Measurements from ENCODE around the gene NPLOC4.
"Not testable (repeated sequence)": the region's sequence is repeated elsewhere in the genome, so short reads cannot be mapped to it uniquely, and the experiment has no call there.

NPLOC4 gene

GRCh38 chr17:81584771-81585170 lies 52.1 kb downstream of the NPLOC4 start:
- DNase-seq (ENCODE audit: low read depth in 2 of 2): not testable (repeated sequence)

GRCh38 chr17:81583589-81584342 lies 53.1 kb downstream of the NPLOC4 start:
- DNase-seq (ENCODE audit: low read depth in 2 of 2): no peak

- no peak for DNase-seq (ENCODE audit: low read depth in 2 of 2)
Measured at GRCh38 chr17:81582749-81583148, 54.2 kb downstream of the NPLOC4 start.

- DNase-seq (ENCODE audit: low read depth in 2 of 2): no peak
Measured at GRCh38 chr17:81582341-81582740, 54.6 kb downstream of the NPLOC4 start.

- DNase-seq (ENCODE audit: low read depth in 2 of 2): no peak
Measured at GRCh38 chr17:81581758-81582157, 55.2 kb downstream of the NPLOC4 start.

GRCh38 chr17:81580481-81580880 lies 56.4 kb downstream of the NPLOC4 start:
- no peak for DNase-seq (ENCODE audit: low read depth in 2 of 2)

- peak; percentile 25 to 29 for DNase-seq (ENCODE audit: low read depth in 2 of 2)
Measured at GRCh38 chr17:81579821-81580321, 57.0 kb downstream of the NPLOC4 start.

- no peak for DNase-seq (ENCODE audit: low read depth in 2 of 2)
Measured at GRCh38 chr17:81579298-81579697, 57.6 kb downstream of the NPLOC4 start.

- DNase-seq (ENCODE audit: low read depth in 2 of 2): no peak
Measured at GRCh38 chr17:81578561-81579225, 58.2 kb downstream of the NPLOC4 start.

GRCh38 chr17:81578038-81578441 lies 58.9 kb downstream of the NPLOC4 start:
- no peak for DNase-seq (ENCODE audit: low read depth in 2 of 2)

GRCh38 chr17:81577278-81578000 lies 59.5 kb downstream of the NPLOC4 start:
- no peak for DNase-seq (ENCODE audit: low read depth in 2 of 2)

- DNase-seq (ENCODE audit: low read depth in 2 of 2): peak in 1 of 2 experiments; percentile 43
Measured at GRCh38 chr17:81576621-81577277, 60.2 kb downstream of the NPLOC4 start.

GRCh38 chr17:81575836-81576235 lies 61.1 kb downstream of the NPLOC4 start:
- DNase-seq (ENCODE audit: low read depth in 2 of 2): no peak

GRCh38 chr17:81574643-81574956 lies 62.3 kb downstream of the NPLOC4 start:
- DNase-seq (ENCODE audit: low read depth in 2 of 2): no peak

- DNase-seq (ENCODE audit: low read depth in 2 of 2): no peak
Measured at GRCh38 chr17:81573794-81574642, 62.9 kb downstream of the NPLOC4 start.

- DNase-seq (ENCODE audit: low read depth in 2 of 2): peak in 1 of 2 experiments; percentile 41
Measured at GRCh38 chr17:81572563-81573168, 64.2 kb downstream of the NPLOC4 start.

- no peak for DNase-seq (ENCODE audit: low read depth in 2 of 2)
Measured at GRCh38 chr17:81570964-81571363, 65.9 kb downstream of the NPLOC4 start.

GRCh38 chr17:81569986-81570514 lies 66.9 kb downstream of the NPLOC4 start:
- no peak for DNase-seq (ENCODE audit: low read depth in 2 of 2)

- no peak for DNase-seq (ENCODE audit: low read depth in 2 of 2)
Measured at GRCh38 chr17:81568416-81568815, 68.5 kb downstream of the NPLOC4 start.

- no peak for DNase-seq (ENCODE audit: low read depth in 2 of 2)
Measured at GRCh38 chr17:81567191-81567590, 69.7 kb downstream of the NPLOC4 start.

Data from fibroblast of skin of left quadriceps (primary cell).